HepG2 (cell line): Measurements from ENCODE around the gene DDX23. TPM values are rescaled to one million over a fixed set of nuclear protein-coding genes. Genes with fewer than 3 reads are reported as not detected.

Experiments
- HMGXB3 ChIP-seq: sonication (generic); formaldehyde crosslinking; IDR thresholded peaks from 2 replicates; pipeline ENCODE4 v1.4.0; 2020; ENCODE audit warnings: missing genetic modification reagents, borderline replicate concordance
- MTF1 ChIP-seq: sonication (generic); formaldehyde crosslinking; IDR thresholded peaks from 2 replicates; pipeline ENCODE4 v1.5.0; 2020; ENCODE audit warnings: missing genetic modification reagents
- NFATC3 ChIP-seq: sonication (generic); formaldehyde crosslinking; IDR thresholded peaks from 2 replicates; pipeline ENCODE4 v1.5.1; 2020; ENCODE audit warnings: mild to moderate bottlenecking, missing genetic modification reagents
- TCF12 ChIP-seq, 2 experiments: fragments of 450-650 bp in 1 of 2; sonication (generic) in 1 of 2; formaldehyde crosslinking in 1 of 2; IDR thresholded peaks; 2 replicates each; pipeline versions ENCODE4 v1.6.1 to v1.8.0; 2017 to 2022; ENCODE audit warnings: antibody characterized with exemption in 1 of 2, mild to moderate bottlenecking in 1 of 2, missing genetic modification reagents in 1 of 2, moderate library complexity in 1 of 2
- ZNF510 ChIP-seq: sonication (generic); formaldehyde crosslinking; IDR thresholded peaks from 2 replicates; pipeline ENCODE4 v1.4.0; 2020; ENCODE audit warnings: low read depth, mild to moderate bottlenecking, missing genetic modification reagents
- ZNF772 ChIP-seq: sonication (generic); formaldehyde crosslinking; IDR thresholded peaks from 2 replicates; pipeline ENCODE4 v1.5.0; 2020; ENCODE audit warnings: mild to moderate bottlenecking, missing genetic modification reagents
- ZNF790 ChIP-seq: sonication (generic); formaldehyde crosslinking; IDR thresholded peaks from 2 replicates; pipeline ENCODE4 v1.8.0; 2022; ENCODE audit warnings: missing genetic modification reagents, mild to moderate bottlenecking, borderline replicate concordance
- ZNF879 ChIP-seq: sonication (generic); formaldehyde crosslinking; IDR thresholded peaks from 2 replicates; pipeline ENCODE4 v1.8.1; 2023; ENCODE audit warnings: missing genetic modification reagents
- polyA plus RNA-seq, 8 experiments: library from polyadenylated mRNA; depleted of rRNA in 3 of 8; stranded (reverse) in 7 of 8; unstranded in 1 of 8; fragments of >200 nt; fragmentation: Illumina TruSeq in 4 of 8; extraction: Trizol in 4 of 8; gene quantifications; 2 replicates each; pipeline versions ENCODE4 v1.2.1 to v1.2.3, GENCODE V29; 2011 to 2016; ENCODE audit warnings: low read depth in 4 of 8, missing spikeins in 1 of 8, mixed read lengths in 1 of 8; ENCODE audit not compliant: insufficient read depth in 1 of 8
- total RNA-seq, 5 experiments: library from RNA; depleted of rRNA; stranded (reverse); fragments of >200 nt; fragmentation: Illumina TruSeq; extraction: Trizol; gene quantifications; 2 replicates each; pipeline ENCODE4 v1.2.3, GENCODE V29; 2016; ENCODE audit warnings: low read depth in 1 of 5
- TF ChIP-seq, protein P1 (sequence below): sonication (generic); formaldehyde crosslinking; IDR thresholded peaks from 2 replicates; pipeline ENCODE4 v1.4.0; 2020; ENCODE audit warnings: mild to moderate bottlenecking, missing genetic modification reagents

DDX23 gene
- total and polyA plus RNA-seq, 2 of the 13 experiments (the other 11 are each of a cell fraction or from before 2014, with no cell fraction given) = 35.7 to 90.0 TPM

DNA sequence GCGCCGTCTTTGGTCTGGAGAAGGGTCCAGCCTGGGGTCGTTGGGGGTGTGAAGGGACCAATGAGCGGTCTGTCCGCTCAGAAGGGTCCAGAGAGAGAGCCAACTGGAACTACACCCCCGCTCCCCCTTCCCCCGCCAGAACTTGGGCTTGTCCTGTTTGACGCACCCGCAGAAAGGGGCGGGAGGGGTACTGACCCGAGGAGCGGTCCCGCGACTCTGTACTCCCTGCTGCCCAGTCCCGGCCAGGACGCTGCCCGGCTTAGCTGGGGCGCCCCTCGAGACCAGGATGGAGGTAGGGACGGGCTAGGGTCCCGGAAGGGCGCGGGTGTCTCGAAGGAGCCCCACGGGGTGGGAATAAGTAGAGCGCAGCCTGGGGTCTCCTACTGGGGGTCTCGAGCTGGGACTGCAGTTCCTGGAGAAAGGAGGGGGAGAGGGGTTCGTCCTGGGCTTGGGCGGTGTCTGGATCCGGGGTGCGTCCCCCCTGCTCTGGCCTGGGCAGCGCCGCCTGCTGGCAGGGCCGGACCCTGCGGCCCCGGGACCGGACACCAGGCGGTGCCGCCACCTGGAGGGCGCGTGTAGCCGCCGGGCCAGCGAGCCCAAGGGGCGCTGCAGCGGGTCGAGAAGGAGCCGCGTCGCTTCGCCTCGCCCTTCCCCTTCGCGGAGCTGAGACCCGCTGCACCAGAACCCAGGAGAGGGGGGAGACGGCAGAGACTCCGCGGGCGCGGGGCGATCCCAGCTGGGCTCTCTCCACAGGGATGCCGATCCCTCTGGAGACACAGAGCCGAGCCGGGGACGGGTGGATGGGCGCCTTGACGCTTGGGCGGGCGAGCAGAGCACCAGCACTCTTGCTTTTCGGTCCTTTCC, 37.5 kb downstream of the DDX23 start (continued):
- TF ChIP-seq HMGXB3 (no peak), ZNF772 (CRISPR knock-in tag) (no peak), TCF12 (IDR thresholded peaks at IDR 0.05) (no peak), TCF12 (CRISPR knock-in tag; IDR thresholded peaks at IDR 0.05) (no peak; the same call in none of the 2 replicates), NFATC3 (CRISPR knock-in tag) (no peak), ZNF510 (CRISPR knock-in tag) (no peak), ZNF790 (CRISPR knock-in tag) (no peak), ZNF879 (no peak), MTF1 (CRISPR knock-in tag) (no peak; the same call in 1 of the 2 replicates)
- TF ChIP-seq, protein P1, sequence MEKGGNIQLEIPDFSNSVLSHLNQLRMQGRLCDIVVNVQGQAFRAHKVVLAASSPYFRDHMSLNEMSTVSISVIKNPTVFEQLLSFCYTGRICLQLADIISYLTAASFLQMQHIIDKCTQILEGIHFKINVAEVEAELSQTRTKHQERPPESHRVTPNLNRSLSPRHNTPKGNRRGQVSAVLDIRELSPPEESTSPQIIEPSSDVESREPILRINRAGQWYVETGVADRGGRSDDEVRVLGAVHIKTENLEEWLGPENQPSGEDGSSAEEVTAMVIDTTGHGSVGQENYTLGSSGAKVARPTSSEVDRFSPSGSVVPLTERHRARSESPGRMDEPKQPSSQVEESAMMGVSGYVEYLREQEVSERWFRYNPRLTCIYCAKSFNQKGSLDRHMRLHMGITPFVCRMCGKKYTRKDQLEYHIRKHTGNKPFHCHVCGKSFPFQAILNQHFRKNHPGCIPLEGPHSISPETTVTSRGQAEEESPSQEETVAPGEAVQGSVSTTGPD (CRISPR knock-in tag) = no peak
- TF ChIP-seq, all 625 proteins: peak for 170
